GM18867 (cell line): ENCODE results near the gene RASSF5.

Experiments
- ATAC-seq: cut with Tn5 transposase; IDR thresholded peaks from one replicate; pipeline ENCODE4 v1.9.1; 2021; ENCODE audit warnings: mild to moderate bottlenecking, moderate library complexity; ENCODE audit not compliant: unreplicated experiment

The RASSF5 gene

DNA sequence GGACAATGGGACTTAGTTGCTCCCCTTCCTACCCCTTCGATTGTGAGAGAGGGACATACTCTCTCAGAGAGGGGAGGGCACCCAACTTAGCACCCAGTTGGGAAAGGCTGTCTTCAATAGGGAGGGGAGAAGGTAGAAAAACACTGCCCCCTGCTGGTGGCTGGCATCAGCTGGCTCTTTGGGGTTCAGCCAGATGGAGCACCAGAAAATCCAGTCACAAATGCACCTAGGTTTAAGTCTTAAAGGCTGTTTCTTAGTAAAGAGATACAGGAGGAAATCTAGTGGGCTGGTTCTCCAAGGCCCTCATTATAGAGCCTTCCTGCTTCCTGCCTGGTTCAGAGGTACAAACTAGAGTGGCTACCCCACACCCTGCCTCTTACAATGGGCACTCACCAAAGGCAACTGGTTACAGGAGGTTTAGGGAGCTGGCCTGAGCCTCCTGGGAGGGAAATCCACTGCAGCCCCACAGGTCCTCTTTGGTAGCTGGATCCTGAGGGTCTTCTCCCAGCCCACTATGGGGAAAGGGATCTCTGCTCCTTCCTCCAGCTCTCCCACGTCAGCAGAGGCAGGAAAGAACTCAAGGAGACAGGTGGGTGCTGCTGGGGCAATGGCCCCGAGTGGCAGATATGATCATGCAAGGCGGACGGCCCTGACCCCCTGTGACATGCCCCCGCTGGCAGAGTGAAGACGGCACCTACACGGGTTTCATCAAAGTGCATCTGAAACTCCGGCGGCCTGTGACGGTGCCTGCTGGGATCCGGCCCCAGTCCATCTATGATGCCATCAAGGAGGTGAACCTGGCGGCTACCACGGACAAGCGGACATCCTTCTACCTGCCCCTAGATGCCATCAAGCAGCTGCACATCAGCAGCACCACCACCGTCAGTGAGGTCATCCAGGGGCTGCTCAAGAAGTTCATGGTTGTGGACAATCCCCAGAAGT is 76.6 kb downstream of the RASSF5 start:
- ATAC-seq: no peak

DNA sequence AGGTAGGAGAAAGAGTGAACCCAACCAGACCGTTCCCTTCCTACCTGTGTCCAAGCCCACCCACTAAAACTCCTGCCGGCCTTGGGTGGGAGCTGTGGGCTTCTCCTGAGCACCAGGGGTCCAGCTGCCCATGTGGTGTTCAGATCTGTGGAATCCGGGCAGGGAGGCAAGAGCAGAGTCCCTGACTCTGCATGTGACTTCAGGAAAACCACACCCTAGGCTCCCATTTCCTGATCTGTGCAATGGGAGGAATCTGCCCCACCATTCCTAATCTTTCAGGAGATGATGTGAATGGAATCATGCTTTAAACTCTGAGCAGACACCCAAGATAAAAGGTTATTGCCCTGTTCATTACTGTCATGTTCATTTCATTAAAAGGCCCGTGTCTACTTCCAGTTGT is 77.4 kb downstream of the RASSF5 start:
- no peak for ATAC-seq

DNA sequence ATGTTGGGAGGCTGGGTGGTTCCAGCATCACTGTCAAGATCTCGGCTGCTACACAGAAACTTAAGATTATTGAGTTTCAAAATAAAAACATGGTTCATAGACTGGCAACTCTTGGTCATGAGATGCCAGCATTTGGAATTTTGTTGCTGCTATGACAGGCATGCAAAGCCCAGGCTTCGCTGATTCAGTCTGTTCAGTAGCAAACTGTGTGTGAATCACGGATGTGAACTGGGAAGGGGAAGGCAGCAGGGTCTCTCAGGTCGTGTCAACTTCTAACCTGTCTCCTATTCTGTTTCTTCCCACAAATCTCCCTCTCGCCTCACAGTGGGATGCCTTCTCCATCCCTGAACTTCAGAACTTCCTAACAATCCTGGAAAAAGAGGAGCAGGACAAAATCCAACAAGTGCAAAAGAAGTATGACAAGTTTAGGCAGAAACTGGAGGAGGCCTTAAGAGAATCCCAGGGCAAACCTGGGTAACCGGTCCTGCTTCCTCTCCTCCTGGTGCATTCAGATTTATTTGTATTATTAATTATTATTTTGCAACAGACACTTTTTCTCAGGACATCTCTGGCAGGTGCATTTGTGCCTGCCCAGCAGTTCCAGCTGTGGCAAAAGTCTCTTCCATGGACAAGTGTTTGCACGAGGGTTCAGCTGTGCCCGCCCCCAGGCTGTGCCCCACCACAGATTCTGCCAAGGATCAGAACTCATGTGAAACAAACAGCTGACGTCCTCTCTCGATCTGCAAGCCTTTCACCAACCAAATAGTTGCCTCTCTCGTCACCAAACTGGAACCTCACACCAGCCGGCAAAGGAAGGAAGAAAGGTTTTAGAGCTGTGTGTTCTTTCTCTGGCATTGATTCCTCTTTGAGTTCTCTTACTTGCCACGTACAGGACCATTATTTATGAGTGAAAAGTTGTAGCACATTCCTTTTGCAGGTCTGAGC is 79.4 kb downstream of the RASSF5 start:
- no peak for ATAC-seq

DNA sequence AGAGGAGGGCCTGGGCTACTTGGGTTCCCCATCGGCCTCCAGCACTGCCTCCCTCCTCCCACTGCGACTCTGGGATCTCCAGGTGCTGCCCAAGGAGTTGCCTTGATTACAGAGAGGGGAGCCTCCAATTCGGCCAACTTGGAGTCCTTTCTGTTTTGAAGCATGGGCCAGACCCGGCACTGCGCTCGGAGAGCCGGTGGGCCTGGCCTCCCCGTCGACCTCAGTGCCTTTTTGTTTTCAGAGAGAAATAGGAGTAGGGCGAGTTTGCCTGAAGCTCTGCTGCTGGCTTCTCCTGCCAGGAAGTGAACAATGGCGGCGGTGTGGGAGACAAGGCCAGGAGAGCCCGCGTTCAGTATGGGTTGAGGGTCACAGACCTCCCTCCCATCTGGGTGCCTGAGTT is 80.6 kb downstream of the RASSF5 start:
- no peak for ATAC-seq

DNA sequence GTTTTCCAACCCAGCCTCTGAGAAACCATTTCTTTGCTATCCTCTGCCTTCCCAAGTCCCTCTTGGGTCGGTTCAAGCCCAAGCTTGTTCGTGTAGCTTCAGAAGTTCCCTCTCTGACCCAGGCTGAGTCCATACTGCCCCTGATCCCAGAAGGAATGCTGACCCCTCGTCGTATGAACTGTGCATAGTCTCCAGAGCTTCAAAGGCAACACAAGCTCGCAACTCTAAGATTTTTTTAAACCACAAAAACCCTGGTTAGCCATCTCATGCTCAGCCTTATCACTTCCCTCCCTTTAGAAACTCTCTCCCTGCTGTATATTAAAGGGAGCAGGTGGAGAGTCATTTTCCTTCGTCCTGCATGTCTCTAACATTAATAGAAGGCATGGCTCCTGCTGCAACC is 81.2 kb downstream of the RASSF5 start:
- no peak for ATAC-seq

- ATAC-seq: no peak
Observed at GRCh38 chr1:206589206-206589605, 81.9 kb downstream of the RASSF5 start.

DNA sequence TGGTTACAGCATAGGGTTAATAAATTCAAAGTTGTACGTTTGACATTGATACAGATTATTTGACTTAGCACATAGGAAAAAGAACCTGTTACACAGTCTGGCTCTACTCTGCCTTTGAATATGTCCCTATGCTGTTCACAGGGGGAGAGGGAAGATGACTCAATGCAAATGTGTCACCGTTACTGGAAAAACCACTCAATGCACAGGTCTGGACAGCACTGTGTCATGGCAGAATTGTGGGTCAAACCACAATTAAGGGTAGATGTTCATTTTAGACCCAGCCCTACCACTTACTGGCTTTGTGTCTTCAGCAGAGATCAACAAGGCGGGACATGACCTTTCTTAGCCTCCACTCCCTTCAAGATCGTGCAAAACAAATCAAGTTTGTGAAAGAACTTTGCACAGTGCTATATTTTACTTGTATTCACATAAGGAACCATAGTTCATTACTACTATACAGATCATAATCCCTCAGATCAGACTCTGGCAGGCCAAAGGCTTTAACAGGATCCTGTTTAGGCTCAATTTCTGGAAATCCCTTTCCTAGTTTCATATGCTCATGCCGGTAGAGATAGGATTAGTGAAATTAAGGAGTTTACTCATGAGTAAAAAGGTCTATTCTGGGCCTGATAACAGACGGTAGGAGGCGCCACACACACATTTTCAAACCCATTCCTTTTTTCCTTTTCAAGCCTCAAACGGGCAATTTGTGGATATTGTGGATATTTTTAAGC is 82.9 kb downstream of the RASSF5 start:
- no peak for ATAC-seq

DNA sequence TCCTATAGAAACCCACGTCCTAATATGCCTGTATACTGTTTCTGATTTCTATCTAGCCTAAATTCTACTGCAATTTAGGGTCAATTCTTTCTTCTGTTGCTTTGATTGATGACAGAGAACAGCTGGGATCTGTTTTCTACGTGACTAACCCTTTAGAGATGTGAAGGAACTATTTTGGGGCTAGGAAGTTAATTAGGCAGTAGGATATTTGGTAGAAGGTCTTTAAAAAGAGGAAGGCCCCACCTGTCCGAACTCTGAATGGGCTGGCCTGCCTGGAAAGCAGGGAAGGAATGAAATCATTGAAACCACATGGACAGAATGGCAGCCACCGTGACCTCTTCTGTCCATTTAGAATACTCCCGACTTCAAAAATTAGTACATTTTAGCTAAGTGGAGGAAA is 83.9 kb downstream of the RASSF5 start:
- ATAC-seq: no peak

DNA sequence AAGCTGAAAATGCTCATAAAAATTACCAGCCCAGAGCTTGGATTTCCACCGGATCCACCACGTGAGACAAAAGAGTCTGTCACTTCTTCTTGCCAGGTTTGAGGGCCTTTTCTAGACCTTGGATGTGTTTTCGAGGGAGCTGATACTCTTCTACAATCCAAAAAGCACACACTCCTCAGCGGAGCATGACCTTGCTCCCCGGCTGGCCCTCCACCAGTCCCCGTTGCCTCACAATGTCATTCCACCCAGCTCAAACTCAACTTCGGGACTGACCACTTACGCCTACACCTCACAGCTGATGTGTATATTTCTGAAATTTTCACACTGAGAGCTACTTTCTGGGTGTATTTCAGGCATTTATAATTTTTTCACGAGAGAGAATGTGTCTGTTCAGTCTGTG is 84.4 kb downstream of the RASSF5 start:
- no peak for ATAC-seq

DNA sequence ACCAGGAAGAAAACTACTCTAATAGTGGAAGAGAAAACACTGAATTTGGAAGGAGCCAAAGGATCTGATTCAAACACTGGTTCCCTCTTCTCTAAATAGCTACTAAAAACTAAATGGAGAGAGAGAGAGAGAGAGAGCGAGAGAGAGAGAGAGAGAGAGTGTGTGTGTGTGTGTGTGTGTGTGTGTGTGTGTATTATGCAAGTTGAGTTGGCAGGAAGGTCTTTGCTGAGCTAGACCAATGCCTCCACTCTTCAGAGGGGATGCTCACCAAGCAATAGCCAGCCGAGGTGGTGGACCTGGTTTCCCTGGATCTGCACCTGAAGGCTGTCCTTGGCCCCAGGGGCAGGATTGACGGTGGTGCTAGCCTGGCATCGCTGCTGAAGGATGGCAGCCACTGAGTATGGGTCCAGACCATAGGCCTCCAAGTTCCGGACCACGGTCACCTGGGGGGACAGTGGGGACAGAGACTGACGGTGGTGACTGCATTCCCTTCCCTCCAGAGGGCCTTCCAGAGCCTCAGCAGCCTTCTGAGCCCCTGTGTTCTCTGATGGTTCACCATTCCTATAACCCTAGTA is 86.1 kb downstream of the RASSF5 start:
- ATAC-seq: no peak

- no peak for ATAC-seq
Observed at GRCh38 chr1:206595581-206596318, 88.4 kb downstream of the RASSF5 start.

DNA sequence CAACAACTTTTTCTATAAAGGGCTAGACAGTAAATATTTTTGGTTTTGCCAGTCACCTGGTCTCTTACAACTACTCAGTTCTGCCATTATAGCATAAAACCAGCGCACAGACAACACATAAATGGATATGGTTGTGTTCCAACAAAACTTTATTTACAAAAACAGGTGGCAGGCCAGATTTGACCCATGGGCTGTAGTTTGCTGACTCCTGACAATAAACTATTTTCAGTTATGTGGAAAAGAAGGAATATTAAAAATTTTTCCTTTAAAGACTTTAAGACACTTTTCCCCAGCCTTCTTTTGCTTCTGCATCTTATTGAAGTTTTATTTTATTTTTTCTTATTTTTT is 89.0 kb downstream of the RASSF5 start:
- no peak for ATAC-seq

DNA sequence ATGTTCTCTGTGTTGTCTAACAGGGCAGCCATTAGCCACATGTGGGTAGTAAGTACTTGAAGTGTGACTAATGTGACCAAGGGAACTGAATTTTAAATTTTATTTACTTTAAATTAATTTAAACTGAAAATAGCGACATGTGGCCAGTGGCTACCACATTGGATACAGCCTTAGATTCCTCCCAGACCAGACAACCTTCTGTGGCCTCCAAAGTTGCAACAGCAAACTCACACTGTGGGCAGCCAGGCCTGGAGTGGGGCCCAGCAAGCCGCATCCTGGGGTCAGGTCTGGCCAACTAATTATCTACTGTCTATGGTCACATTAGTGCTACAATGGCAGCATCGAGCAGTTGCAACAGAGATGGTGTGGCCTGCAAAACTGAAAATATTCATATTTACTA is 93.2 kb downstream of the RASSF5 start:
- no peak for ATAC-seq

- no peak for ATAC-seq
Observed at GRCh38 chr1:206604861-206605260, 97.5 kb downstream of the RASSF5 start.

DNA sequence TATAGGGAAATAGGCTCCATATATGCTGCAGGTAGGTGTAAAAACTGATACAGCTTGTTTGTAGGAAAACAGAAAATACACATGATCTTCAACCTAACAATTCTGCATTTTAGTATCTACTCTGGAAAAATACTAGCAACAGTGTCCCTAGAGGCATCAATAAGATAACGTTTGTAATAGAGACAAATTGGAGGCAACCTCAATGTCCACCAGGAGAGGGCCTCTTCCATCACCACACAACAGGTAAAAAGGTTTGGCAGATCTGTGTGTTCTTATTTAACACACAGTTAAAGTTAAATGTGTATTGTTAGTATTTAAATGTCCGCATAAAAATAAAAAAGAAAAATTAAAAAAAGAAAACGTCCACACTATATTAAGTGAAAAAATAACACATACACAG is 99.5 kb downstream of the RASSF5 start:
- peak; percentile 33 for ATAC-seq

DNA sequence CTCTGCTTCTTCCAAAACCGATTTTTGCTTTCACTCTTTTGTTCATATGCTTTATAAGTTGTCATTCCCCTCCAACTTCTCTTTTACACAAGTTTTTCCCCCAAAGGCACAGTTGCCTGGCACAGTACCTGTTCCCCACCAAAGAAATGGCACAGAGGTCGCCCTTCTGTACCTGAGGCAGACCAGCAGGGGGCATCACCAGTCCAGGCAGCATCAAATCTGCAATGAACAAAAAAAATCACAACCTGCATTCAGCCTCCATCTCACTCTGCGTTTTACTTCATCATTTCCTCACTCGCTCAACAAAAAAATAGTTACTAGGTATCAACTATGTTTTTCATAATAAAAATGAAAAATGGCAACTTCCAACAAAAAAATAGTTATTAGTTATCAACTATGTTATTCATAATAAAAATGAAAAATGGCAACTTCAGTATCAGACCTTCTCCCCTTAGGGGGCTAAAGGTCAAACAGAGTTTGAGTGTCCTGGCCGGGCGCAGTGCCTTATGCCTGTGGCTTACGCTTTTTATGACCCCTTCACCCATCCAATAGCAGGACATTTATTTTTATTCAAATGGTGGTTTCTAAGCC is 100.9 kb downstream of the RASSF5 start:
- no peak for ATAC-seq

DNA sequence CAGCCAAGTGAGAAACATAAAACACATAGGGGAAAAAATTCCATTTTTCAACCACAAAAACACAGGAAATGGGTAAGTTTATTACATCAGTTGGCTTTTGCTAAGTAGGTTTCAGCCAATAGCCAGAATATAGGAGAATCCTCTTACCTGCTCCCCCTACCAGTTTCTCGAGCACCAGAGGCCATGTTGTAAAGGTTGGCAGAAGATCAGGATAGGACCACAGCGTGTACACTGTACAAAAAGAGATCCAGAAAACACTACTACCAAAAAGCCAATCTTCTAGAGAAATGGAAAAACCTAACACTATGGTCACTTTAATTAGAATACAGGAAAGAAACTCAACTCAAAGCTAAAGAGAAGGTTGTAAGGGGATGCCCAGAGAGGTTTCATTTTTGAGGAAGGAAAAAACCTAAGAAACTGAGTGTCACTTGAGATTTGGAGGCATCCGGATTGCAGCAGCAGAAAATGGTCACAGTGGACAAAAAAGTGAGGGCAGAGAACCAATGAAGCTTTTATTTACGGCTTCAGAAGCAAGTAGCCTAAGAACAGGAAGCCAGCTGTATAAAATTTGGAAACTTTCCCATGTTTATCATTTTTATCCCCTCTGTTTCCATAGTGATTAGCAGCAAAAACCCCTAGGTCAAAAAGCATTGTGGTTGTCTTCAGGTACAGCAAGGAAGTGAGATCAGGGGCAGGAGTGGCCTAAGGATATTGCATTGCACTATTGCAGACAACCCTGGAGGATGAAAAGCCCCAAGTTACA is 102.1 kb downstream of the RASSF5 start:
- ATAC-seq: no peak

GRCh38 chr1:206612129-206612876 is 105.0 kb downstream of the RASSF5 start, which contains the start of gene EIF2D:
TSS of gene EIF2D (minus strand) at chr1:206612465. CDS start at chr1:206612342, 123 bp downstream.
- peak; percentile 91 for ATAC-seq
